ENCODE results near the gene TRIM58.

The TRIM58 gene

GRCh38 chr1:247914941-247915662 is 58.1 kb downstream of the TRIM58 start:
- TF ChIP-seq CTCF (IDR thresholded peaks at IDR 0.05; ENCODE audit: low read length) (no peak), EZH2 (IDR thresholded peaks at IDR 0.05; ENCODE audit: borderline replicate concordance, low read length) (no peak)
- Histone ChIP-seq H3K79me2 (ENCODE audit: insufficient read depth, low read length) (no peaks in the 10 kb centered on the region), H3K27ac (ENCODE audit: low read depth, low read length, poor library complexity, severe bottlenecking) (no peak overlapping the region), H3K9ac (ENCODE audit: low read length) (no peak overlapping the region), H3K4me3 (ENCODE audit: low read depth, low read length, poor library complexity, severe bottlenecking) (no peak overlapping the region), H3K4me2 (ENCODE audit: low read length) (no peak overlapping the region), H3K4me1 (ENCODE audit: insufficient read depth, low read length, severe bottlenecking) (no peaks in the 10 kb centered on the region), H3K9me3 (ENCODE audit: low read length) (no peaks in the 10 kb centered on the region), H4K20me1 (ENCODE audit: insufficient read depth, low read length) (no peaks in the 10 kb centered on the region), H3F3A (ENCODE audit: insufficient read depth, low read length) (no peaks in the 10 kb centered on the region), H3K9me2 (ENCODE audit: low read depth, low read length) (no peaks in the 10 kb centered on the region), H3K36me3 (ENCODE audit: insufficient read depth, low read length) (no peaks in the 10 kb centered on the region), H2AFZ (ENCODE audit: low read length) (no peak overlapping the region), H3K27me3 (ENCODE audit: insufficient read depth, low read length) (no peaks in the 10 kb centered on the region)

- TF ChIP-seq EZH2 (IDR thresholded peaks at IDR 0.05; ENCODE audit: borderline replicate concordance, low read length) (no peak), CTCF (IDR thresholded peaks at IDR 0.05; ENCODE audit: low read length) (no peak)
- Histone ChIP-seq H3K79me2 (ENCODE audit: insufficient read depth, low read length) (no peaks in the 10 kb centered on the region), H2AFZ (ENCODE audit: low read length) (no peak within 1 kb of the TSS), H3K4me1 (ENCODE audit: insufficient read depth, low read length, severe bottlenecking) (no peaks in the 10 kb centered on the region), H3K36me3 (ENCODE audit: insufficient read depth, low read length) (no peaks in the 10 kb centered on the region), H3K27ac (ENCODE audit: low read depth, low read length, poor library complexity, severe bottlenecking) (no peak within 1 kb of the TSS), H3K4me2 (ENCODE audit: low read length) (no peak within 1 kb of the TSS), H4K20me1 (ENCODE audit: insufficient read depth, low read length) (no peaks in the 10 kb centered on the region), H3K4me3 (ENCODE audit: low read depth, low read length, poor library complexity, severe bottlenecking) (no peak within 1 kb of the TSS), H3K27me3 (ENCODE audit: insufficient read depth, low read length) (no peaks in the 10 kb centered on the region), H3K9ac (ENCODE audit: low read length) (no peak within 1 kb of the TSS), H3K9me2 (ENCODE audit: low read depth, low read length) (no peaks in the 10 kb centered on the region), H3F3A (ENCODE audit: insufficient read depth, low read length) (no peaks in the 10 kb centered on the region), H3K9me3 (ENCODE audit: low read length) (no peaks in the 10 kb centered on the region)
Observed at GRCh38 chr1:247919952-247920351, 63.0 kb downstream of the TRIM58 start, which contains the start of gene OR2T8. OR2T8 (plus strand) TSS chr1:247920252; CDS start chr1:247921018, 766 bp downstream.

GRCh38 chr1:247923941-247924340 is 67.0 kb downstream of the TRIM58 start:
- Histone ChIP-seq H2AFZ (ENCODE audit: low read length) (no peak overlapping the region), H3F3A (ENCODE audit: insufficient read depth, low read length) (no peaks in the 10 kb centered on the region), H3K4me2 (ENCODE audit: low read length) (no peak overlapping the region), H3K9ac (ENCODE audit: low read length) (no peak overlapping the region), H3K4me1 (ENCODE audit: insufficient read depth, low read length, severe bottlenecking) (no peaks in the 10 kb centered on the region), H3K36me3 (ENCODE audit: insufficient read depth, low read length) (no peaks in the 10 kb centered on the region), H3K79me2 (ENCODE audit: insufficient read depth, low read length) (no peaks in the 10 kb centered on the region), H3K4me3 (ENCODE audit: low read depth, low read length, poor library complexity, severe bottlenecking) (no peak overlapping the region), H3K9me3 (ENCODE audit: low read length) (no peaks in the 10 kb centered on the region), H3K9me2 (ENCODE audit: low read depth, low read length) (no peaks in the 10 kb centered on the region), H3K27me3 (ENCODE audit: insufficient read depth, low read length) (no peaks in the 10 kb centered on the region), H3K27ac (ENCODE audit: low read depth, low read length, poor library complexity, severe bottlenecking) (no peak overlapping the region), H4K20me1 (ENCODE audit: insufficient read depth, low read length) (no peaks in the 10 kb centered on the region)
- TF ChIP-seq CTCF (IDR thresholded peaks at IDR 0.05; ENCODE audit: low read length), result no peak
- no peak for TF ChIP-seq EZH2 (IDR thresholded peaks at IDR 0.05; ENCODE audit: borderline replicate concordance, low read length)
